Left colon (tissue), 2 donors: ENCODE measurements around the gene RAB11FIP4. TPM values are rescaled to one million over a fixed set of nuclear protein-coding genes. Genes with fewer than 3 reads are reported as not detected.
A peak's percentile ranks its signal among the peaks of the same experiment; 100 is the strongest.

Experiments used
- ATAC-seq: fragments of 200-7000 bp; cut with Tn5 transposase; one replicate; pipeline ENCODE4 v1.9.1; 2020; ENCODE audit warnings: mild to moderate bottlenecking, moderate library complexity
- DNase-seq, 2 donors: peaks; one replicate each; pipeline ENCODE4 v3.0.0-alpha.2; 2020
- intact Hi-C, 2 donors: fragments of 100-400 bp; cut with DNase I in 1 of 2; cut with micrococcal nuclease in 1 of 2; formaldehyde crosslinking; loops; one replicate each; pipeline versions ENCODE4 v1.11.2 to v1.14.0; 2022; cut with DNase I, micrococcal nuclease
- total RNA-seq, 2 donors: library from RNA; stranded (reverse); fragmentation: NEBNext Ultra II Directional; extraction: Animal tissue kit (Norgen Biotek cat#: 25700); gene quantifications; one replicate each; pipeline ENCODE4 v1.2.1, GENCODE V29; 2021
- donor health status: DM: no; HTN: no; CAD: no.
- donor health status: DM: yes; HTN: yes; CAD: no.

RAB11FIP4 gene
- total RNA-seq, 2 donors from 2014 or later: 42.5 to 46.9 TPM

GRCh38 chr17:31446195-31446967 is 54.9 kb downstream of the RAB11FIP4 start:
- DNase-seq (no peak), ATAC-seq (no peak)
- intact Hi-C loops: no loop called here

- ATAC-seq (no peak), DNase-seq (no peak)
- intact Hi-C loops: no loop called here
Observed at GRCh38 chr17:31448467-31449077, 57.1 kb downstream of the RAB11FIP4 start.

- intact Hi-C loops: no loop called here
- no peak for DNase-seq
- ATAC-seq: no peak
Observed at GRCh38 chr17:31449111-31449510, 57.6 kb downstream of the RAB11FIP4 start.

GRCh38 chr17:31449746-31450145 is 58.3 kb downstream of the RAB11FIP4 start:
- DNase-seq (no peak), ATAC-seq (no peak)
- intact Hi-C loops: no loop called here

GRCh38 chr17:31452101-31452500 is 60.6 kb downstream of the RAB11FIP4 start:
- ATAC-seq (no peak), DNase-seq (no peak)
- intact Hi-C loops: no loop called here

- DNase-seq (no peak), ATAC-seq (no peak)
- intact Hi-C loops: no loop called here
Observed at GRCh38 chr17:31452561-31453110, 61.2 kb downstream of the RAB11FIP4 start.

- no peak for DNase-seq
Observed at GRCh38 chr17:31453896-31454295, 62.4 kb downstream of the RAB11FIP4 start.

GRCh38 chr17:31456814-31457213 is 65.3 kb downstream of the RAB11FIP4 start:
- ATAC-seq (no peak), DNase-seq (no peak)
- intact Hi-C loops: no loop called here

More at GRCh38 chr17:31453896-31454295, 62.4 kb downstream of the RAB11FIP4 start:
- intact Hi-C loops: no loop called here
- no peak for ATAC-seq

- DNase-seq (no peak), ATAC-seq (peak; percentile 59)
- intact Hi-C loops: no loop called here
Observed at GRCh38 chr17:31457391-31458234, 66.1 kb downstream of the RAB11FIP4 start.

- intact Hi-C loops: no loop called here
- ATAC-seq: no peak
- no peak for DNase-seq
Observed at GRCh38 chr17:31458829-31459228, 67.4 kb downstream of the RAB11FIP4 start.

- intact Hi-C loops: loop anchor here in 1 of 2 donors (10.0 kb wide), 1 partner anchor 1705 kb away; no protein-coding TSS in a partner anchor
- ATAC-seq (no peak), DNase-seq (no peak)
Observed at GRCh38 chr17:31459716-31460115, 68.2 kb downstream of the RAB11FIP4 start.

GRCh38 chr17:31460226-31460721 is 68.8 kb downstream of the RAB11FIP4 start:
- no peak for ATAC-seq
- intact Hi-C loops: loop anchor here in 1 of 2 donors (10.0 kb wide), 1 partner anchor 1705 kb away; no protein-coding TSS in a partner anchor
- DNase-seq: no peak

- intact Hi-C loops: loop anchor here in 1 of 2 donors (10.0 kb wide), 1 partner anchor 1703 kb away; no protein-coding TSS in a partner anchor
- ATAC-seq: no peak
- DNase-seq: no peak
Observed at GRCh38 chr17:31461227-31461810, 69.8 kb downstream of the RAB11FIP4 start.

GRCh38 chr17:31462261-31462660 is 70.8 kb downstream of the RAB11FIP4 start:
- intact Hi-C loops: loop anchor here in 1 of 2 donors (10.0 kb wide), 1 partner anchor 1703 kb away; no protein-coding TSS in a partner anchor
- no peak for ATAC-seq
- no peak for DNase-seq

GRCh38 chr17:31466096-31466760 is 74.8 kb downstream of the RAB11FIP4 start:
- intact Hi-C loops: loop anchor here in 1 of 2 donors (10.0 kb wide), 1 partner anchor 1699 kb away; no protein-coding TSS in a partner anchor
- no peak for DNase-seq

GRCh38 chr17:31467502-31468256 is 76.2 kb downstream of the RAB11FIP4 start:
- DNase-seq (no peak), ATAC-seq (no peak)
- intact Hi-C loops: loop anchor here in 1 of 2 donors (10.0 kb wide), 1 partner anchor 1697 kb away; no protein-coding TSS in a partner anchor

More at GRCh38 chr17:31466096-31466760, 74.8 kb downstream of the RAB11FIP4 start:
- ATAC-seq: no peak

GRCh38 chr17:31469959-31470358 is 78.5 kb downstream of the RAB11FIP4 start:
- no peak for ATAC-seq
- DNase-seq: no peak
- intact Hi-C loops: loop anchor here in 1 of 2 donors (10.0 kb wide), 1 partner anchor 1695 kb away; no protein-coding TSS in a partner anchor
